Gastrocnemius medialis (tissue), 4 donors: ENCODE results near the gene AKAP17A.

ENCODE experiments used
- POLR2A ChIP-seq, 2 donors: fragments of 450-650 bp; IDR thresholded peaks; one replicate each; pipeline ENCODE4 v1.6.1; 2017; ENCODE audit warnings: antibody characterized with exemption in 2 of 2, mild to moderate bottlenecking in 2 of 2, moderate library complexity in 2 of 2
- TF ChIP-seq, protein P1 (sequence below), 5 experiments: fragments of 450-650 bp in 3 of 5; fragments of 200-600 bp in 2 of 5; sonication (generic) in 2 of 5; IDR thresholded peaks in 4 of 5; conservative IDR thresholded peaks in 1 of 5; 1 replicate in 4 of 5; 2 replicates in 1 of 5; pipeline ENCODE4 v1.5.1; 2016 to 2019; ENCODE audit warnings: antibody characterized with exemption in 5 of 5, mild to moderate bottlenecking in 3 of 5, moderate library complexity in 3 of 5

DNA sequence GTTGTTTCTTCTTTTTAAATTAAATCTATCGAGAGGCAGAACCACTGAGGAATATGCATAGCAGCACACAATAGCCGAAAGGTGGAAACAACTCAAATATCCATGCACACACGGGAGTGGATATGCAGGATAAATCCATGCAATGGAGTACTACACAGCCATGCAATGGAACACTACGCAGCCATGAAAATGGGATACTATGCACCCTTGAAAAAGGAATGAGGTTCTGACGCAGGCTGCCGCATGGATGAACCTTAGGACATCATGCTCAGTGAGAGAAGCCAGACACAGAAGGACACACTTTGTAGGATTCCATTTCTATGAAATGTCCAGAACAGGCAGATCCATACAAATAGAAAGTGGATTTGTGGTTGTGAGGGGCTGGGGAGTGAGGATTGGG is 36.0 kb upstream of the AKAP17A start:
- TF ChIP-seq, protein P1, sequence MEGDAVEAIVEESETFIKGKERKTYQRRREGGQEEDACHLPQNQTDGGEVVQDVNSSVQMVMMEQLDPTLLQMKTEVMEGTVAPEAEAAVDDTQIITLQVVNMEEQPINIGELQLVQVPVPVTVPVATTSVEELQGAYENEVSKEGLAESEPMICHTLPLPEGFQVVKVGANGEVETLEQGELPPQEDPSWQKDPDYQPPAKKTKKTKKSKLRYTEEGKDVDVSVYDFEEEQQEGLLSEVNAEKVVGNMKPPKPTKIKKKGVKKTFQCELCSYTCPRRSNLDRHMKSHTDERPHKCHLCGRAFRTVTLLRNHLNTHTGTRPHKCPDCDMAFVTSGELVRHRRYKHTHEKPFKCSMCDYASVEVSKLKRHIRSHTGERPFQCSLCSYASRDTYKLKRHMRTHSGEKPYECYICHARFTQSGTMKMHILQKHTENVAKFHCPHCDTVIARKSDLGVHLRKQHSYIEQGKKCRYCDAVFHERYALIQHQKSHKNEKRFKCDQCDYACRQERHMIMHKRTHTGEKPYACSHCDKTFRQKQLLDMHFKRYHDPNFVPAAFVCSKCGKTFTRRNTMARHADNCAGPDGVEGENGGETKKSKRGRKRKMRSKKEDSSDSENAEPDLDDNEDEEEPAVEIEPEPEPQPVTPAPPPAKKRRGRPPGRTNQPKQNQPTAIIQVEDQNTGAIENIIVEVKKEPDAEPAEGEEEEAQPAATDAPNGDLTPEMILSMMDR (IDR thresholded peaks at IDR 0.05 in 4 of 5, conservative IDR thresholded peaks at IDR 0.05 in 1 of 5): no peak
- no peak for TF ChIP-seq POLR2A (IDR thresholded peaks at IDR 0.05)
